ENCODE measurements around the gene FAM227A. TPM values are rescaled to one million over a fixed set of nuclear protein-coding genes. Genes with fewer than 3 reads are reported as not detected.

Gene FAM227A
- total RNA-seq, 1 donor from 2014 or later, result 0.30 TPM

- intact Hi-C loops (cut with micrococcal nuclease), result no loop called here
- Mint-ChIP-seq H3K9me3 (no peaks in the 10 kb centered on the region), H3K36me3 (ENCODE audit: low read depth) (peaks cover 2% of the 10 kb centered on the region), H3K27me3 (peaks cover 3% of the 10 kb centered on the region), H3K27ac (peak overlapping the region; percentile 92), H3K4me1 (peaks cover 22% of the 10 kb centered on the region), H3K4me3 (peak overlapping the region; percentile 94)
- DNase-seq, result no peak
Measured at GRCh38 chr22:38569181-38569971, 86.8 kb downstream of the FAM227A start.

- intact Hi-C loops (cut with micrococcal nuclease), result no loop called here
- peaks cover 1% of the 10 kb centered on the region for H3K27me3 Mint-ChIP-seq
- H3K9me3 Mint-ChIP-seq, result no peaks in the 10 kb centered on the region
- H3K36me3 Mint-ChIP-seq (ENCODE audit: low read depth), result peaks cover 2% of the 10 kb centered on the region
- DNase-seq, result no peak
- H3K27ac Mint-ChIP-seq, result no peak overlapping the region
- H3K4me3 Mint-ChIP-seq, result no peak overlapping the region
- H3K4me1 Mint-ChIP-seq, result peaks cover 20% of the 10 kb centered on the region
Measured at GRCh38 chr22:38567531-38568285, 88.5 kb downstream of the FAM227A start.

GRCh38 chr22:38566726-38567504 lies 89.3 kb downstream of the FAM227A start:
- H3K36me3 Mint-ChIP-seq (ENCODE audit: low read depth), result peaks cover 2% of the 10 kb centered on the region
- intact Hi-C loops (cut with micrococcal nuclease), result no loop called here
- no peaks in the 10 kb centered on the region for H3K27me3 Mint-ChIP-seq
- H3K27ac Mint-ChIP-seq, result no peak overlapping the region
- no peak for DNase-seq
- peaks cover 20% of the 10 kb centered on the region for H3K4me1 Mint-ChIP-seq
- no peaks in the 10 kb centered on the region for H3K9me3 Mint-ChIP-seq
- H3K4me3 Mint-ChIP-seq, result no peak overlapping the region

- Mint-ChIP-seq H3K4me1 (peaks cover 10% of the 10 kb centered on the region), H3K27me3 (no peaks in the 10 kb centered on the region), H3K27ac (no peak overlapping the region), H3K36me3 (ENCODE audit: low read depth) (peaks cover 8% of the 10 kb centered on the region), H3K9me3 (no peaks in the 10 kb centered on the region), H3K4me3 (no peak overlapping the region)
- intact Hi-C loops (cut with micrococcal nuclease), result no loop called here
- DNase-seq, result no peak
Measured at GRCh38 chr22:38565441-38565840, 90.8 kb downstream of the FAM227A start.

- no peak for DNase-seq
- peaks cover 8% of the 10 kb centered on the region for H3K36me3 Mint-ChIP-seq (ENCODE audit: low read depth)
- intact Hi-C loops (cut with micrococcal nuclease), result no loop called here
- H3K9me3 Mint-ChIP-seq, result no peaks in the 10 kb centered on the region
- no peak overlapping the region for H3K4me3 Mint-ChIP-seq
- no peaks in the 10 kb centered on the region for H3K27me3 Mint-ChIP-seq
- peaks cover 6% of the 10 kb centered on the region for H3K4me1 Mint-ChIP-seq
- no peak overlapping the region for H3K27ac Mint-ChIP-seq
Measured at GRCh38 chr22:38564669-38565068, 91.5 kb downstream of the FAM227A start.

- Mint-ChIP-seq H3K27ac (no peak overlapping the region), H3K4me1 (no peaks in the 10 kb centered on the region), H3K36me3 (ENCODE audit: low read depth) (peaks cover 2% of the 10 kb centered on the region), H3K27me3 (no peaks in the 10 kb centered on the region), H3K4me3 (no peak overlapping the region), H3K9me3 (no peaks in the 10 kb centered on the region)
- no peak for DNase-seq
- intact Hi-C loops (cut with micrococcal nuclease), result no loop called here
Measured at GRCh38 chr22:38554281-38554680, 101.9 kb downstream of the FAM227A start.

GRCh38 chr22:38549101-38549894 lies 106.9 kb downstream of the FAM227A start:
- Mint-ChIP-seq H3K27me3 (no peaks in the 10 kb centered on the region), H3K36me3 (ENCODE audit: low read depth) (peaks cover 10% of the 10 kb centered on the region), H3K9me3 (no peaks in the 10 kb centered on the region), H3K27ac (no peak overlapping the region), H3K4me1 (no peaks in the 10 kb centered on the region), H3K4me3 (no peak overlapping the region)
- intact Hi-C loops (cut with micrococcal nuclease), result no loop called here
- DNase-seq, result no peak

- Mint-ChIP-seq H3K27ac (no peak overlapping the region), H3K9me3 (peaks cover 13% of the 10 kb centered on the region), H3K27me3 (no peaks in the 10 kb centered on the region), H3K36me3 (ENCODE audit: low read depth) (peaks cover 27% of the 10 kb centered on the region), H3K4me1 (no peaks in the 10 kb centered on the region), H3K4me3 (no peak overlapping the region)
- intact Hi-C loops (cut with micrococcal nuclease), result no loop called here
- DNase-seq, result no peak
Measured at GRCh38 chr22:38540701-38541100, 115.5 kb downstream of the FAM227A start.

- Mint-ChIP-seq H3K27me3 (no peaks in the 10 kb centered on the region), H3K27ac (peak overlapping the region; percentile 92), H3K4me3 (peak overlapping the region; percentile 71), H3K36me3 (ENCODE audit: low read depth) (peaks cover 6% of the 10 kb centered on the region), H3K4me1 (peaks cover 5% of the 10 kb centered on the region), H3K9me3 (no peaks in the 10 kb centered on the region)
- DNase-seq, result no peak
- intact Hi-C loops (cut with micrococcal nuclease), result no loop called here
Measured at GRCh38 chr22:38531251-38531938, 124.8 kb downstream of the FAM227A start.

Other genes with a start within 250 kb of the FAM227A start
- gene KCNJ4, start 201.2 kb downstream of the FAM227A start, total RNA-seq, result not detected in 2 replicates
- gene KDELR3, start 188.3 kb downstream of the FAM227A start, total RNA-seq, result 1.1 and 1.3 TPM in 2 replicates
- gene DDX17, start 150.1 kb downstream of the FAM227A start, total RNA-seq, result 373 and 374 TPM in 2 replicates
- gene DMC1, start 86.2 kb downstream of the FAM227A start, total RNA-seq, result 14.2 and 14.3 TPM in 2 replicates
- 8.4 and 13.3 TPM in 2 replicates for gene CBY1, start 246 bp upstream of the FAM227A start, total RNA-seq
- 169 and 172 TPM in 2 replicates for gene TOMM22, start 25.6 kb upstream of the FAM227A start, total RNA-seq
- 90.4 and 93.8 TPM in 2 replicates for gene JOSD1, start 44.6 kb upstream of the FAM227A start, total RNA-seq
- 102 and 103 TPM in 2 replicates for gene GTPBP1, start 49.6 kb upstream of the FAM227A start, total RNA-seq
- 124 and 128 TPM in 2 replicates for gene SUN2, start 99.6 kb upstream of the FAM227A start, total RNA-seq
- gene DNAL4, start 137.8 kb upstream of the FAM227A start, total RNA-seq, result 5.5 and 6.3 TPM in 2 replicates
- 0.98 and 1.0 TPM in 2 replicates for gene NPTXR, start 187.6 kb upstream of the FAM227A start, total RNA-seq
- gene CBX6, start 215.8 kb upstream of the FAM227A start, total RNA-seq, result 178 and 180 TPM in 2 replicates